Measurements from ENCODE around the gene SLC6A6. TPM values are rescaled to one million over a fixed set of nuclear protein-coding genes. Genes with fewer than 3 reads are reported as not detected.
A peak's percentile ranks its signal among the peaks of the same experiment; 100 is the strongest.

Gene SLC6A6
- total and polyA plus RNA-seq, 2 experiments from 2014 or later = 27.5 to 150 TPM

DNA sequence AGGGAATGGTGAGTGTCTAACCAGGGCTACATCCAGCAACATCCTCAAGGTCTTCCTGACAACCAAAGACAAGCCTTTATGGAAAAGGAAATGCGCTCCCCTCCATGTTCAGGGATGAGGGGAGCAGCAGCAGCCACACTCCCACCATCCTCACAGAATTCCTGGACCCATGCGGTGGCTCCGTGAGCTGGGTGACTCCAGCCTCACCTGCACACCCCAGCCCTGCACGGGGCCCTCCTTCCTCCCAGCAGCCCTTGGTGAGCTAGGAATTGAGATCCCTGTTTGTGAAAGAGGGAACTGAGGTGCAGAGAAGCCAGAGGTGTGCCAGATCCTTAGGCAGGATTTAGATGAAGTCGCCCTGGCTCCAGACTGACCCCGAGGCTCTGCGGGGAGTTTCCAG is 85.4 kb downstream of the SLC6A6 start:
- H3K79me2 ChIP-seq (replicated peaks; ENCODE audit: insufficient read depth) = no peaks in the 10 kb centered on the region
- H3F3A ChIP-seq (replicated peaks; ENCODE audit: low read depth) = no peaks in the 10 kb centered on the region
- no peaks in the 10 kb centered on the region for H3K9me2 ChIP-seq (ENCODE audit: insufficient read depth)
- no peaks in the 10 kb centered on the region for H3K4me1 ChIP-seq (ENCODE audit: insufficient read depth)
- Mint-ChIP-seq H3K27ac (no peak overlapping the region), H3K9me3 (no peaks in the 10 kb centered on the region; the same call in 2 of the 3 replicates), H3K4me3 (no peak overlapping the region), H3K27me3 (ENCODE audit: insufficient read depth, low read depth, poor library complexity) (peaks cover 17% of the 10 kb centered on the region), H3K36me3 (ENCODE audit: low read depth) (peaks cover 30% of the 10 kb centered on the region), H3K4me1 (no peaks in the 10 kb centered on the region)
- no peak overlapping the region for H3K4me2 ChIP-seq
- H3K27me3 ChIP-seq (ENCODE audit: insufficient read depth) = no peaks in the 10 kb centered on the region
- DNase-seq (ENCODE audit: low spot score) (no peak), ATAC-seq (no peak)
- peaks cover 29% of the 10 kb centered on the region; the same call in 1 of the 2 replicates for H3K36me3 ChIP-seq (ENCODE audit: insufficient read depth)
- peaks cover 9% of the 10 kb centered on the region for H4K20me1 ChIP-seq (replicated peaks; ENCODE audit: insufficient read depth)
- no peak overlapping the region for H3K27ac ChIP-seq (ENCODE audit: low read depth)
- no peak overlapping the region for H2AFZ ChIP-seq
- no peak overlapping the region for H3K4me3 ChIP-seq
- TF ChIP-seq STAT1 (IDR thresholded peaks at IDR 0.05; ENCODE audit: unreplicated experiment) = no peak

DNA sequence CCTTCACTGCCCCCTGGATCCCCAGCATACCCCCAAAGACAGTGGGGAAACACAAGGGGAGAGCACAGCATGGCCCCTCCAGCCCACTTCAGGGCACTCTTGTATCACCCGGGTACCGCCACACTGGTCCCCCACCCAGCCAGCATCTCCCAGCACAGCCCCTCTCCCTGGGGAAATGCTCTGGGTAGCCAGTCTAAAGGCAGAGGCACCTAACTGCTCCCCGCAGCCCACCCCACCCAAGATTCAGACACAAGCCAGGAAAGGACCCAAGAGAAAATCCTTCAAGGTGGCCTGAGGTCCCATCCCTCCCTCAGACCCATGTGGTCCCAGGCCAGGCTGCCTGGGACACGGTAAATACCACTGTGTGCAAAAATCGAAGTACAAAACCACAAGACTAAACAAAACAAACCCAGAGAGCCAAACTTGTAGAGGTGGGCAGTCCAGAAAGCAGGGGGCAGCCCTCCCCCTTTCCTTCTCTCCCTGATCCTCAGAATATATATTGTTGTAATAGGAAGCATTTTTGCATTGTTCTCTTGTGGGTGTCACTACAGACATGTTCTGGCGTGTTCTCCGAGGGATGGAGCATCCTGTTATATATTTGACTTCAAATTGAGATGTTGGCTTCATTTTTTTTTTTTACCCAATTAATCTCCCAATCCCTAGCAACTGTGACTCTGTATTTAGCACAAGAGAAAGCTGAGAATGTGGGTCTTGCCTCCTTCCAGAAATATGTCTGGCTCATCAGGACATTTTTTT is 86.1 kb downstream of the SLC6A6 start:
- H3K27ac Mint-ChIP-seq = peak overlapping the region; percentile 38; the same call in 1 of the 2 replicates
- Histone ChIP-seq H4K20me1 (replicated peaks; ENCODE audit: insufficient read depth) (peaks cover 9% of the 10 kb centered on the region), H3K79me2 (replicated peaks; ENCODE audit: insufficient read depth) (no peaks in the 10 kb centered on the region), H2AFZ (no peak overlapping the region), H3K4me3 (no peak overlapping the region), H3K4me2 (no peak overlapping the region), H3K4me1 (ENCODE audit: insufficient read depth) (no peaks in the 10 kb centered on the region), H3K27ac (ENCODE audit: low read depth) (0 out of 2 replicates have a peak overlapping the region, but pooled peaks have one; percentile 19), H3F3A (replicated peaks; ENCODE audit: low read depth) (no peaks in the 10 kb centered on the region), H3K9me2 (ENCODE audit: insufficient read depth) (no peaks in the 10 kb centered on the region), H3K27me3 (ENCODE audit: insufficient read depth) (no peaks in the 10 kb centered on the region), H3K36me3 (ENCODE audit: insufficient read depth) (peaks cover 26% of the 10 kb centered on the region; the same call in 1 of the 2 replicates)
- ATAC-seq (no peak), DNase-seq (ENCODE audit: low spot score) (no peak)
- no peak overlapping the region for H3K4me3 Mint-ChIP-seq
- H3K4me1 Mint-ChIP-seq = no peaks in the 10 kb centered on the region
- TF ChIP-seq, protein P1, sequence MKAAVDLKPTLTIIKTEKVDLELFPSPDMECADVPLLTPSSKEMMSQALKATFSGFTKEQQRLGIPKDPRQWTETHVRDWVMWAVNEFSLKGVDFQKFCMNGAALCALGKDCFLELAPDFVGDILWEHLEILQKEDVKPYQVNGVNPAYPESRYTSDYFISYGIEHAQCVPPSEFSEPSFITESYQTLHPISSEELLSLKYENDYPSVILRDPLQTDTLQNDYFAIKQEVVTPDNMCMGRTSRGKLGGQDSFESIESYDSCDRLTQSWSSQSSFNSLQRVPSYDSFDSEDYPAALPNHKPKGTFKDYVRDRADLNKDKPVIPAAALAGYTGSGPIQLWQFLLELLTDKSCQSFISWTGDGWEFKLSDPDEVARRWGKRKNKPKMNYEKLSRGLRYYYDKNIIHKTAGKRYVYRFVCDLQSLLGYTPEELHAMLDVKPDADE (IDR thresholded peaks at IDR 0.05) = no peak
- TF ChIP-seq, protein P2, sequence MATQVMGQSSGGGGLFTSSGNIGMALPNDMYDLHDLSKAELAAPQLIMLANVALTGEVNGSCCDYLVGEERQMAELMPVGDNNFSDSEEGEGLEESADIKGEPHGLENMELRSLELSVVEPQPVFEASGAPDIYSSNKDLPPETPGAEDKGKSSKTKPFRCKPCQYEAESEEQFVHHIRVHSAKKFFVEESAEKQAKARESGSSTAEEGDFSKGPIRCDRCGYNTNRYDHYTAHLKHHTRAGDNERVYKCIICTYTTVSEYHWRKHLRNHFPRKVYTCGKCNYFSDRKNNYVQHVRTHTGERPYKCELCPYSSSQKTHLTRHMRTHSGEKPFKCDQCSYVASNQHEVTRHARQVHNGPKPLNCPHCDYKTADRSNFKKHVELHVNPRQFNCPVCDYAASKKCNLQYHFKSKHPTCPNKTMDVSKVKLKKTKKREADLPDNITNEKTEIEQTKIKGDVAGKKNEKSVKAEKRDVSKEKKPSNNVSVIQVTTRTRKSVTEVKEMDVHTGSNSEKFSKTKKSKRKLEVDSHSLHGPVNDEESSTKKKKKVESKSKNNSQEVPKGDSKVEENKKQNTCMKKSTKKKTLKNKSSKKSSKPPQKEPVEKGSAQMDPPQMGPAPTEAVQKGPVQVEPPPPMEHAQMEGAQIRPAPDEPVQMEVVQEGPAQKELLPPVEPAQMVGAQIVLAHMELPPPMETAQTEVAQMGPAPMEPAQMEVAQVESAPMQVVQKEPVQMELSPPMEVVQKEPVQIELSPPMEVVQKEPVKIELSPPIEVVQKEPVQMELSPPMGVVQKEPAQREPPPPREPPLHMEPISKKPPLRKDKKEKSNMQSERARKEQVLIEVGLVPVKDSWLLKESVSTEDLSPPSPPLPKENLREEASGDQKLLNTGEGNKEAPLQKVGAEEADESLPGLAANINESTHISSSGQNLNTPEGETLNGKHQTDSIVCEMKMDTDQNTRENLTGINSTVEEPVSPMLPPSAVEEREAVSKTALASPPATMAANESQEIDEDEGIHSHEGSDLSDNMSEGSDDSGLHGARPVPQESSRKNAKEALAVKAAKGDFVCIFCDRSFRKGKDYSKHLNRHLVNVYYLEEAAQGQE (IDR thresholded peaks at IDR 0.05; ENCODE audit: unreplicated experiment) = no peak
- TF ChIP-seq NANOG (IDR thresholded peaks at IDR 0.05; ENCODE audit: borderline replicate concordance) (no peak), EZH2 (IDR thresholded peaks at IDR 0.05; ENCODE audit: low read depth, unreplicated experiment) (no peak), POLR2AphosphoS5 (IDR thresholded peaks at IDR 0.05; ENCODE audit: low read depth) (no peak), JUNB (IDR thresholded peaks at IDR 0.05; ENCODE audit: unreplicated experiment) (no peak), ZNF114 (CRISPR knock-in tag; IDR thresholded peaks at IDR 0.05) (no peak), STAT1 (IDR thresholded peaks at IDR 0.05; ENCODE audit: unreplicated experiment) (no peak), ZNF331 (CRISPR knock-in tag; IDR thresholded peaks at IDR 0.05; ENCODE audit: low read depth) (no peak)
- TF ChIP-seq, protein P3, sequence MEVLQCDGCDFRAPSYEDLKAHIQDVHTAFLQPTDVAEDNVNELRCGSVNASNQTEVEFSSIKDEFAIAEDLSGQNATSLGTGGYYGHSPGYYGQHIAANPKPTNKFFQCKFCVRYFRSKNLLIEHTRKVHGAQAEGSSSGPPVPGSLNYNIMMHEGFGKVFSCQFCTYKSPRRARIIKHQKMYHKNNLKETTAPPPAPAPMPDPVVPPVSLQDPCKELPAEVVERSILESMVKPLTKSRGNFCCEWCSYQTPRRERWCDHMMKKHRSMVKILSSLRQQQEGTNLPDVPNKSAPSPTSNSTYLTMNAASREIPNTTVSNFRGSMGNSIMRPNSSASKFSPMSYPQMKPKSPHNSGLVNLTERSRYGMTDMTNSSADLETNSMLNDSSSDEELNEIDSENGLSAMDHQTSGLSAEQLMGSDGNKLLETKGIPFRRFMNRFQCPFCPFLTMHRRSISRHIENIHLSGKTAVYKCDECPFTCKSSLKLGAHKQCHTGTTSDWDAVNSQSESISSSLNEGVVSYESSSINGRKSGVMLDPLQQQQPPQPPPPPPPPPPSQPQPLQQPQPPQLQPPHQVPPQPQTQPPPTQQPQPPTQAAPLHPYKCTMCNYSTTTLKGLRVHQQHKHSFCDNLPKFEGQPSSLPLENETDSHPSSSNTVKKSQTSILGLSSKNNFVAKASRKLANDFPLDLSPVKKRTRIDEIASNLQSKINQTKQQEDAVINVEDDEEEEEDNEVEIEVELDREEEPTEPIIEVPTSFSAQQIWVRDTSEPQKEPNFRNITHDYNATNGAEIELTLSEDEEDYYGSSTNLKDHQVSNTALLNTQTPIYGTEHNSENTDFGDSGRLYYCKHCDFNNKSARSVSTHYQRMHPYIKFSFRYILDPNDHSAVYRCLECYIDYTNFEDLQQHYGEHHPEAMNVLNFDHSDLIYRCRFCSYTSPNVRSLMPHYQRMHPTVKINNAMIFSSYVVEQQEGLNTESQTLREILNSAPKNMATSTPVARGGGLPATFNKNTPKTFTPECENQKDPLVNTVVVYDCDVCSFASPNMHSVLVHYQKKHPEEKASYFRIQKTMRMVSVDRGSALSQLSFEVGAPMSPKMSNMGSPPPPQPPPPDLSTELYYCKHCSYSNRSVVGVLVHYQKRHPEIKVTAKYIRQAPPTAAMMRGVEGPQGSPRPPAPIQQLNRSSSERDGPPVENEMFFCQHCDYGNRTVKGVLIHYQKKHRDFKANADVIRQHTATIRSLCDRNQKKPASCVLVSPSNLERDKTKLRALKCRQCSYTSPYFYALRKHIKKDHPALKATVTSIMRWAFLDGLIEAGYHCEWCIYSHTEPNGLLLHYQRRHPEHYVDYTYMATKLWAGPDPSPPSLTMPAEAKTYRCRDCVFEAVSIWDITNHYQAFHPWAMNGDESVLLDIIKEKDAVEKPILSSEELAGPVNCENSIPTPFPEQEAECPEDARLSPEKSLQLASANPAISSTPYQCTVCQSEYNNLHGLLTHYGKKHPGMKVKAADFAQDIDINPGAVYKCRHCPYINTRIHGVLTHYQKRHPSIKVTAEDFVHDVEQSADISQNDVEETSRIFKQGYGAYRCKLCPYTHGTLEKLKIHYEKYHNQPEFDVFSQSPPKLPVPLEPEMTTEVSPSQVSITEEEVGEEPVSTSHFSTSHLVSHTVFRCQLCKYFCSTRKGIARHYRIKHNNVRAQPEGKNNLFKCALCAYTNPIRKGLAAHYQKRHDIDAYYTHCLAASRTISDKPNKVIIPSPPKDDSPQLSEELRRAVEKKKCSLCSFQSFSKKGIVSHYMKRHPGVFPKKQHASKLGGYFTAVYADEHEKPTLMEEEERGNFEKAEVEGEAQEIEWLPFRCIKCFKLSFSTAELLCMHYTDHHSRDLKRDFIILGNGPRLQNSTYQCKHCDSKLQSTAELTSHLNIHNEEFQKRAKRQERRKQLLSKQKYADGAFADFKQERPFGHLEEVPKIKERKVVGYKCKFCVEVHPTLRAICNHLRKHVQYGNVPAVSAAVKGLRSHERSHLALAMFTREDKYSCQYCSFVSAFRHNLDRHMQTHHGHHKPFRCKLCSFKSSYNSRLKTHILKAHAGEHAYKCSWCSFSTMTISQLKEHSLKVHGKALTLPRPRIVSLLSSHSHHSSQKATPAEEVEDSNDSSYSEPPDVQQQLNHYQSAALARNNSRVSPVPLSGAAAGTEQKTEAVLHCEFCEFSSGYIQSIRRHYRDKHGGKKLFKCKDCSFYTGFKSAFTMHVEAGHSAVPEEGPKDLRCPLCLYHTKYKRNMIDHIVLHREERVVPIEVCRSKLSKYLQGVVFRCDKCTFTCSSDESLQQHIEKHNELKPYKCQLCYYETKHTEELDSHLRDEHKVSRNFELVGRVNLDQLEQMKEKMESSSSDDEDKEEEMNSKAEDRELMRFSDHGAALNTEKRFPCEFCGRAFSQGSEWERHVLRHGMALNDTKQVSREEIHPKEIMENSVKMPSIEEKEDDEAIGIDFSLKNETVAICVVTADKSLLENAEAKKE (CRISPR knock-in tag; IDR thresholded peaks at IDR 0.05) = no peak
- H3K9me3 Mint-ChIP-seq = no peaks in the 10 kb centered on the region; the same call in 2 of the 3 replicates
- H3K27me3 Mint-ChIP-seq (ENCODE audit: insufficient read depth, low read depth, poor library complexity) = peaks cover 14% of the 10 kb centered on the region
- peaks cover 26% of the 10 kb centered on the region for H3K36me3 Mint-ChIP-seq (ENCODE audit: low read depth)

All from GM23338 (cell line).